Karpas-422 (cell line): Measurements from ENCODE around the gene CDK13. TPM values are rescaled to one million over a fixed set of nuclear protein-coding genes. Genes with fewer than 3 reads are reported as not detected.
A peak's percentile ranks its signal among the peaks of the same experiment; 100 is the strongest.
"Not testable (repeated sequence)": the region's sequence is repeated elsewhere in the genome, so short reads cannot be mapped to it uniquely, and the experiment has no call there.

Source experiments
- DNase-seq: peaks from one replicate; pipeline ENCODE4 v3.0.0-alpha.2; 2015
- H2AFZ ChIP-seq: fragments of 200-600 bp; sonication (generic); 2 replicates; pipeline ENCODE4 v1.6.1; 2014; ENCODE audit warnings: antibody characterized with exemption, low read length, mixed read lengths
- H3K27ac ChIP-seq: fragments of 200-600 bp; sonication (generic); 2 replicates; pipeline ENCODE4 v1.5.1; 2014; ENCODE audit warnings: mild to moderate bottlenecking, low read length, moderate library complexity
- H3K27me3 ChIP-seq: fragments of 200-600 bp; sonication (generic); 2 replicates; pipeline ENCODE4 v1.6.1; 2014; ENCODE audit warnings: low read length, mixed read lengths
- H3K36me3 ChIP-seq: fragments of 200-600 bp; sonication (generic); 2 replicates; pipeline ENCODE4 v1.6.1; 2014; ENCODE audit warnings: low read length, mixed read lengths; ENCODE audit not compliant: insufficient read depth
- H3K4me1 ChIP-seq: fragments of 200-600 bp; sonication (generic); 2 replicates; pipeline ENCODE4 v1.6.1; 2014; ENCODE audit warnings: mild to moderate bottlenecking, low read length, mixed read lengths
- H3K4me2 ChIP-seq: fragments of 200-600 bp; sonication (generic); 2 replicates; pipeline ENCODE4 v1.6.1; 2014; ENCODE audit warnings: low read length, low read depth, mild to moderate bottlenecking; ENCODE audit not compliant: poor library complexity, severe bottlenecking
- H3K4me3 ChIP-seq: fragments of 200-600 bp; sonication (generic); 2 replicates; pipeline ENCODE4 v1.5.1; 2014; ENCODE audit warnings: mild to moderate bottlenecking, antibody characterized with exemption, low read length, mixed read lengths
- H3K79me2 ChIP-seq: fragments of 200-600 bp; sonication (generic); 2 replicates; pipeline ENCODE4 v1.6.1; 2014; ENCODE audit warnings: mild to moderate bottlenecking, low read length, mixed read lengths
- H3K9ac ChIP-seq: fragments of 200-600 bp; sonication (generic); 2 replicates; pipeline ENCODE4 v1.6.0; 2014; ENCODE audit warnings: low read length
- H3K9me2 ChIP-seq: fragments of 200-600 bp; sonication (generic), shearing (Covaris generic); replicated peaks from 2 replicates; pipeline ENCODE4 v1.6.0; 2014; ENCODE audit warnings: mild to moderate bottlenecking, low read length, moderate library complexity; ENCODE audit not compliant: insufficient read depth
- H3K9me3 ChIP-seq: fragments of 300-700, 200-600 bp; sonication (generic); 2 replicates; pipeline ENCODE4 v1.6.1; 2014; ENCODE audit warnings: low read length, mixed read lengths
- H4K20me1 ChIP-seq: fragments of 200-600 bp; sonication (generic); 2 replicates; pipeline ENCODE4 v1.6.1; 2014; ENCODE audit warnings: mild to moderate bottlenecking, antibody characterized with exemption, low read length, low read depth; ENCODE audit not compliant: insufficient read depth
- total RNA-seq: library from RNA; depleted of rRNA; stranded (reverse); fragments of >200 nt; shearing (Covaris generic); gene quantifications from 2 replicates; pipeline ENCODE4 v1.2.3, GENCODE V29; 2014; ENCODE audit warnings: low replicate concordance

Gene CDK13
- total RNA-seq, 1 experiment from 2014 or later, result 81.1 TPM

GRCh38 chr7:40138973-40139372, 188.9 kb downstream of the CDK13 start:
- H3K4me3 ChIP-seq, result no peak overlapping the region
- H4K20me1 ChIP-seq, result no peaks in the 10 kb centered on the region
- no peak overlapping the region for H3K4me2 ChIP-seq
- DNase-seq, result no peak
- peaks cover 4% of the 10 kb centered on the region for H3K79me2 ChIP-seq
- H3K9me2 ChIP-seq, result no peaks in the 10 kb centered on the region
- no peak overlapping the region for H3K27ac ChIP-seq
- H2AFZ ChIP-seq, result no peak overlapping the region
- peaks cover 4% of the 10 kb centered on the region for H3K4me1 ChIP-seq
- H3K36me3 ChIP-seq, result no peaks in the 10 kb centered on the region
- no peak overlapping the region for H3K9ac ChIP-seq
- no peaks in the 10 kb centered on the region for H3K9me3 ChIP-seq
- no peaks in the 10 kb centered on the region for H3K27me3 ChIP-seq

GRCh38 chr7:40139891-40140290, 189.8 kb downstream of the CDK13 start:
- H3K9me3 ChIP-seq, H3K9ac ChIP-seq, H3K36me3 ChIP-seq, H3K4me2 ChIP-seq, H4K20me1 ChIP-seq, H3K79me2 ChIP-seq, H3K27ac ChIP-seq, H3K9me2 ChIP-seq, H2AFZ ChIP-seq, H3K4me3 ChIP-seq, H3K27me3 ChIP-seq, H3K4me1 ChIP-seq, DNase-seq: not testable (repeated sequence)

- not testable (repeated sequence) for H3K9me3 ChIP-seq, H3K9ac ChIP-seq, H3K27me3 ChIP-seq, H3K79me2 ChIP-seq, H3K36me3 ChIP-seq, H3K4me1 ChIP-seq, H3K4me3 ChIP-seq, H3K27ac ChIP-seq, H3K4me2 ChIP-seq, H4K20me1 ChIP-seq, H2AFZ ChIP-seq, DNase-seq, H3K9me2 ChIP-seq
Measured at GRCh38 chr7:40141916-40142315, 191.9 kb downstream of the CDK13 start.

- not testable (repeated sequence) for H3K4me2 ChIP-seq, H3K27ac ChIP-seq, H3K4me3 ChIP-seq, H3K79me2 ChIP-seq, H3K27me3 ChIP-seq, H3K9ac ChIP-seq, H4K20me1 ChIP-seq, H3K4me1 ChIP-seq, H3K36me3 ChIP-seq, DNase-seq, H3K9me2 ChIP-seq, H3K9me3 ChIP-seq, H2AFZ ChIP-seq
Measured at GRCh38 chr7:40145596-40146130, 195.6 kb downstream of the CDK13 start.

GRCh38 chr7:40147371-40148246, 197.6 kb downstream of the CDK13 start:
- Histone ChIP-seq H3K4me1 (no peaks in the 10 kb centered on the region), H3K9ac (no peak overlapping the region), H3K4me2 (no peak overlapping the region), H3K4me3 (no peak overlapping the region), H3K79me2 (no peaks in the 10 kb centered on the region), H2AFZ (no peak overlapping the region), H4K20me1 (no peaks in the 10 kb centered on the region), H3K27ac (no peak overlapping the region), H3K9me3 (no peaks in the 10 kb centered on the region), H3K27me3 (no peaks in the 10 kb centered on the region), H3K9me2 (no peaks in the 10 kb centered on the region), H3K36me3 (no peaks in the 10 kb centered on the region)
- DNase-seq, result peak; percentile 26

- H4K20me1 ChIP-seq, H3K4me1 ChIP-seq, H3K4me2 ChIP-seq, H3K27me3 ChIP-seq, H3K9me2 ChIP-seq, H3K9ac ChIP-seq, H2AFZ ChIP-seq, H3K27ac ChIP-seq, DNase-seq, H3K4me3 ChIP-seq, H3K79me2 ChIP-seq, H3K9me3 ChIP-seq, H3K36me3 ChIP-seq: not testable (repeated sequence)
Measured at GRCh38 chr7:40148247-40148580, 198.2 kb downstream of the CDK13 start.

GRCh38 chr7:40148671-40149070, 198.6 kb downstream of the CDK13 start:
- Histone ChIP-seq H3K4me1 (no peaks in the 10 kb centered on the region), H3K79me2 (no peaks in the 10 kb centered on the region), H2AFZ (no peak overlapping the region), H4K20me1 (no peaks in the 10 kb centered on the region), H3K27me3 (no peaks in the 10 kb centered on the region), H3K9ac (no peak overlapping the region), H3K4me2 (no peak overlapping the region), H3K9me2 (no peaks in the 10 kb centered on the region), H3K9me3 (no peaks in the 10 kb centered on the region), H3K36me3 (no peaks in the 10 kb centered on the region), H3K4me3 (no peak overlapping the region), H3K27ac (no peak overlapping the region)
- no peak for DNase-seq
